CD8-positive, alpha-beta memory T cell (primary cell): ENCODE measurements around the gene IRAK1. TPM values are rescaled to one million over a fixed set of nuclear protein-coding genes. Genes with fewer than 3 reads are reported as not detected.

Experiments
- CTCF ChIA-PET: fragments of 350-600 bp; sonication (Branson Sonifier 250); formaldehyde crosslinking; loops from one replicate; lab custom pipeline; 2021; ENCODE audit warnings: antibody characterized with exemption; lab: Charles Lee
- POLR2A ChIA-PET: fragments of 350-600 bp; sonication (Branson Sonifier 250); formaldehyde crosslinking; loops from one replicate; lab custom pipeline; 2021; ENCODE audit warnings: antibody characterized with exemption; lab: Charles Lee
- DNase-seq, 5 donors: peaks; one replicate each; pipeline versions ENCODE4 v3.0.0 to v3.0.0-alpha.2; 2020 to 2022; ENCODE audit warnings: mixed read lengths in 1 of 5
- H3K27ac ChIP-seq: one replicate; pipeline ENCODE4 v1.7.0; 2013; ENCODE audit warnings: low read depth, mild to moderate bottlenecking, low read length, moderate library complexity
- H3K27me3 ChIP-seq: 2 replicates; pipeline ENCODE4 v1.7.0; 2013; ENCODE audit warnings: low read length, mild to moderate bottlenecking; ENCODE audit not compliant: insufficient read depth, poor library complexity, severe bottlenecking
- H3K36me3 ChIP-seq: 2 replicates; pipeline ENCODE4 v1.7.0; 2013; ENCODE audit warnings: mild to moderate bottlenecking, low read length, moderate library complexity; ENCODE audit not compliant: insufficient read depth
- H3K4me1 ChIP-seq: 2 replicates; pipeline ENCODE4 v1.7.0; 2013; ENCODE audit warnings: mild to moderate bottlenecking, low read length, moderate library complexity; ENCODE audit not compliant: insufficient read depth
- H3K4me3 ChIP-seq: 2 replicates; pipeline ENCODE4 v1.7.0; 2013; ENCODE audit warnings: mild to moderate bottlenecking, low read length
- H3K9me3 ChIP-seq: 2 replicates; pipeline ENCODE4 v1.7.0; 2013; ENCODE audit warnings: mild to moderate bottlenecking, low read length
- H3K27ac Mint-ChIP-seq, 8 donors: one replicate each; pipeline ENCODE4 v1.8.0; 2020 to 2021; ENCODE audit warnings: mixed read lengths in 8 of 8, mild to moderate bottlenecking in 6 of 8, inconsistent platforms in 3 of 8, moderate library complexity in 3 of 8
- H3K27me3 Mint-ChIP-seq, 2 donors: one replicate each; pipeline ENCODE4 v1.8.0; 2020 to 2021; ENCODE audit warnings: mixed read lengths in 2 of 2, mild to moderate bottlenecking in 1 of 2, moderate library complexity in 1 of 2
- H3K36me3 Mint-ChIP-seq, 3 donors: one replicate each; pipeline ENCODE4 v1.8.0; 2020 to 2021; ENCODE audit warnings: mixed read lengths in 3 of 3, inconsistent platforms in 1 of 3, mild to moderate bottlenecking in 1 of 3
- H3K4me1 Mint-ChIP-seq, 3 donors: one replicate each; pipeline ENCODE4 v1.8.0; 2020 to 2021; ENCODE audit warnings: mixed read lengths in 3 of 3, inconsistent platforms in 1 of 3, mild to moderate bottlenecking in 1 of 3
- H3K4me3 Mint-ChIP-seq, 7 donors: one replicate each; pipeline ENCODE4 v1.8.0; 2020 to 2021; ENCODE audit warnings: mixed read lengths in 7 of 7, mild to moderate bottlenecking in 6 of 7, moderate library complexity in 4 of 7, inconsistent platforms in 2 of 7
- H3K9me3 Mint-ChIP-seq, 5 donors: one replicate each; pipeline ENCODE4 v1.8.0; 2020 to 2022; ENCODE audit warnings: mixed read lengths in 5 of 5, mild to moderate bottlenecking in 3 of 5, moderate library complexity in 2 of 5, inconsistent platforms in 1 of 5
- polyA plus RNA-seq: library from polyadenylated mRNA; unstranded; fragments of 300-500 nt; fragmentation: Illumina TruSeq; gene quantifications from one replicate; pipeline ENCODE4 v1.2.3, GENCODE V29; 2021
- total RNA-seq, 2 experiments: library from RNA; stranded (reverse); gene quantifications; one replicate each; pipeline ENCODE4 v1.2.3, GENCODE V29; 2021

IRAK1 gene
- total and polyA plus RNA-seq, 3 experiments from 2014 or later: 58.0 to 214 (median 208) TPM

GRCh38 chrX:153961292-153961691, 58.4 kb downstream of the IRAK1 start:
- Mint-ChIP-seq H3K27ac (no peak overlapping the region), H3K27me3 (peaks cover 0 to 1% of the 10 kb centered on the region in 2 donors), H3K36me3 (peaks cover 0 to 68% (median 4%) of the 10 kb centered on the region in 3 donors), H3K9me3 (no peaks in the 10 kb centered on the region), H3K4me3 (no peak overlapping the region), H3K4me1 (peaks cover 10 to 17% (median 15%) of the 10 kb centered on the region in 3 donors)
- Histone ChIP-seq H3K9me3 (no peaks in the 10 kb centered on the region), H3K27me3 (no peaks in the 10 kb centered on the region), H3K36me3 (peaks cover 20% of the 10 kb centered on the region), H3K4me3 (no peak overlapping the region), H3K4me1 (peaks cover 17% of the 10 kb centered on the region), H3K27ac (no peak overlapping the region)
- no peak for DNase-seq
- ChIA-PET POLR2A (no interaction called here), CTCF (interaction anchor here (1.1 to 1.2 kb wide), 2 partner anchors 10 to 14 kb away, joined by 3 to 4 read pairs; partner anchors contain the start of gene HCFC1)

GRCh38 chrX:153960786-153961185, 58.9 kb downstream of the IRAK1 start:
- Histone ChIP-seq H3K4me3 (no peak overlapping the region), H3K4me1 (peaks cover 12% of the 10 kb centered on the region), H3K36me3 (peaks cover 24% of the 10 kb centered on the region), H3K27ac (no peak overlapping the region), H3K9me3 (no peaks in the 10 kb centered on the region), H3K27me3 (no peaks in the 10 kb centered on the region)
- ChIA-PET CTCF (no interaction called here), POLR2A (no interaction called here)
- Mint-ChIP-seq H3K4me1 (peaks cover 8 to 12% (median 11%) of the 10 kb centered on the region in 3 donors), H3K4me3 (peak overlapping the region in 1 of 7 donors; percentile 37), H3K36me3 (peaks cover 0 to 73% (median 4%) of the 10 kb centered on the region in 3 donors), H3K27ac (no peak overlapping the region), H3K27me3 (peaks cover 0 to 1% of the 10 kb centered on the region in 2 donors), H3K9me3 (no peaks in the 10 kb centered on the region)
- no peak for DNase-seq

Other genes starting within 250 kb of the IRAK1 start
- gene SRPK3, start 238.9 kb downstream of the IRAK1 start, total RNA-seq: not detected
- gene SRPK3, start 238.9 kb downstream of the IRAK1 start, polyA plus RNA-seq: not detected
- gene IDH3G, start 225.5 kb downstream of the IRAK1 start, total RNA-seq: 10 to 100 TPM; 54.2 to 61.6 TPM
- 109 TPM for gene IDH3G, start 225.5 kb downstream of the IRAK1 start, polyA plus RNA-seq
- gene SSR4, start 225.2 kb downstream of the IRAK1 start, total RNA-seq: 100 to 1,000 TPM; 158 to 166 TPM
- 567 TPM for gene SSR4, start 225.2 kb downstream of the IRAK1 start, polyA plus RNA-seq
- gene PDZD4, start 189.4 kb downstream of the IRAK1 start, total RNA-seq: 1 to 10 TPM; 1.3 to 2.3 TPM
- 2.1 TPM for gene PDZD4, start 189.4 kb downstream of the IRAK1 start, polyA plus RNA-seq
- under 1 TPM; 0.62 to 0.79 TPM for gene L1CAM, start 133.7 kb downstream of the IRAK1 start, total RNA-seq
- gene L1CAM, start 133.7 kb downstream of the IRAK1 start, polyA plus RNA-seq: 0.38 TPM
- not detected for gene AVPR2, start 115.2 kb downstream of the IRAK1 start, total RNA-seq
- gene AVPR2, start 115.2 kb downstream of the IRAK1 start, polyA plus RNA-seq: not detected
- gene ARHGAP4, start 93.6 kb downstream of the IRAK1 start, total RNA-seq: 100 to 1,000 TPM; 124 to 133 TPM
- 116 TPM for gene ARHGAP4, start 93.6 kb downstream of the IRAK1 start, polyA plus RNA-seq
- gene NAA10, start 84.9 kb downstream of the IRAK1 start, total RNA-seq: 100 to 1,000 TPM; 160 to 162 TPM
- 105 TPM for gene NAA10, start 84.9 kb downstream of the IRAK1 start, polyA plus RNA-seq
- gene RENBP, start 75.3 kb downstream of the IRAK1 start, total RNA-seq: 1 to 10 TPM; 3.5 to 4.6 TPM
- gene RENBP, start 75.3 kb downstream of the IRAK1 start, polyA plus RNA-seq: not detected
- gene HCFC1, start 48.1 kb downstream of the IRAK1 start, total RNA-seq: 100 to 1,000 TPM; 152 to 156 TPM
- 12.4 TPM for gene HCFC1, start 48.1 kb downstream of the IRAK1 start, polyA plus RNA-seq
- 1 to 10 TPM; 3.3 to 3.5 TPM for gene TMEM187, start 47.1 kb downstream of the IRAK1 start, total RNA-seq
- 17.2 TPM for gene TMEM187, start 47.1 kb downstream of the IRAK1 start, polyA plus RNA-seq
- 100 to 1,000 TPM in 1 of 2 experiments, 10 to 100 TPM in 1; 49.5 to 120 TPM for gene MECP2, start 77.8 kb upstream of the IRAK1 start, total RNA-seq
- 24.3 TPM for gene MECP2, start 77.8 kb upstream of the IRAK1 start, polyA plus RNA-seq
- not detected for gene OPN1LW, start 124.3 kb upstream of the IRAK1 start, total RNA-seq
- not detected for gene OPN1LW, start 124.3 kb upstream of the IRAK1 start, polyA plus RNA-seq
- not detected for gene OPN1MW, start 162.7 kb upstream of the IRAK1 start, total RNA-seq
- not detected for gene OPN1MW, start 162.7 kb upstream of the IRAK1 start, polyA plus RNA-seq
- not detected for gene OPN1MW2, start 199.9 kb upstream of the IRAK1 start, total RNA-seq
- gene OPN1MW2, start 199.9 kb upstream of the IRAK1 start, polyA plus RNA-seq: not detected
- gene OPN1MW3, start 237.7 kb upstream of the IRAK1 start, total RNA-seq: not detected
- not detected for gene OPN1MW3, start 237.7 kb upstream of the IRAK1 start, polyA plus RNA-seq